Gastrocnemius medialis (tissue), 4 donors: ENCODE data around the gene SYT2.

Experiments used
- CTCF ChIP-seq, 5 experiments: fragments of 450-650 bp in 3 of 5; fragments of 200-600 bp in 2 of 5; sonication (generic) in 2 of 5; IDR thresholded peaks in 4 of 5; conservative IDR thresholded peaks in 1 of 5; 1 replicate in 4 of 5; 2 replicates in 1 of 5; pipeline ENCODE4 v1.5.1; 2016 to 2019; ENCODE audit warnings: antibody characterized with exemption in 5 of 5, mild to moderate bottlenecking in 3 of 5, moderate library complexity in 3 of 5
- POLR2A ChIP-seq, 2 donors: fragments of 450-650 bp; IDR thresholded peaks; one replicate each; pipeline ENCODE4 v1.6.1; 2017; ENCODE audit warnings: antibody characterized with exemption in 2 of 2, mild to moderate bottlenecking in 2 of 2, moderate library complexity in 2 of 2

GRCh38 chr1:202698276-202698675, 12.0 kb downstream of the SYT2 start:
- TF ChIP-seq CTCF (IDR thresholded peaks at IDR 0.05 in 4 of 5, conservative IDR thresholded peaks at IDR 0.05 in 1 of 5) (no peak), POLR2A (IDR thresholded peaks at IDR 0.05) (no peak)
